Suprapubic skin (tissue), 4 donors: Measurements from ENCODE around the gene CRK.

Experiments used
- CTCF ChIP-seq, 2 donors: fragments of 200-600 bp in 1 of 2; fragments of 450-650 bp in 1 of 2; sonication (generic) in 1 of 2; IDR thresholded peaks; one replicate each; pipeline ENCODE4 v1.5.1; 2016 to 2019; ENCODE audit warnings: antibody characterized with exemption in 2 of 2, mild to moderate bottlenecking in 1 of 2, moderate library complexity in 1 of 2
- POLR2A ChIP-seq, 2 donors: fragments of 450-650 bp; IDR thresholded peaks; one replicate each; pipeline ENCODE4 v1.6.1; 2017; ENCODE audit warnings: antibody characterized with exemption in 2 of 2, mild to moderate bottlenecking in 2 of 2, moderate library complexity in 2 of 2
- POLR2AphosphoS5 ChIP-seq, 3 donors: sonication (generic); formaldehyde crosslinking; IDR thresholded peaks; one replicate each; pipeline ENCODE4 v1.6.1; 2017; ENCODE audit warnings: antibody characterized with exemption in 3 of 3

GRCh38 chr17:1390432-1391367 lies 65.3 kb downstream of the CRK start:
- TF ChIP-seq CTCF (IDR thresholded peaks at IDR 0.05) (no peak), POLR2AphosphoS5 (IDR thresholded peaks at IDR 0.05) (no peak), POLR2A (IDR thresholded peaks at IDR 0.05) (no peak)
